GM21825 (cell line): ENCODE data around the gene SGF29.
"Not testable (repeated sequence)": the region's sequence is repeated elsewhere in the genome, so short reads cannot be mapped to it uniquely, and the experiment has no call there.

ENCODE experiments used
- ATAC-seq: cut with Tn5 transposase; IDR thresholded peaks from one replicate; pipeline ENCODE4 v1.9.1; 2021; ENCODE audit warnings: mild to moderate bottlenecking, moderate library complexity; ENCODE audit not compliant: unreplicated experiment

The SGF29 gene

DNA sequence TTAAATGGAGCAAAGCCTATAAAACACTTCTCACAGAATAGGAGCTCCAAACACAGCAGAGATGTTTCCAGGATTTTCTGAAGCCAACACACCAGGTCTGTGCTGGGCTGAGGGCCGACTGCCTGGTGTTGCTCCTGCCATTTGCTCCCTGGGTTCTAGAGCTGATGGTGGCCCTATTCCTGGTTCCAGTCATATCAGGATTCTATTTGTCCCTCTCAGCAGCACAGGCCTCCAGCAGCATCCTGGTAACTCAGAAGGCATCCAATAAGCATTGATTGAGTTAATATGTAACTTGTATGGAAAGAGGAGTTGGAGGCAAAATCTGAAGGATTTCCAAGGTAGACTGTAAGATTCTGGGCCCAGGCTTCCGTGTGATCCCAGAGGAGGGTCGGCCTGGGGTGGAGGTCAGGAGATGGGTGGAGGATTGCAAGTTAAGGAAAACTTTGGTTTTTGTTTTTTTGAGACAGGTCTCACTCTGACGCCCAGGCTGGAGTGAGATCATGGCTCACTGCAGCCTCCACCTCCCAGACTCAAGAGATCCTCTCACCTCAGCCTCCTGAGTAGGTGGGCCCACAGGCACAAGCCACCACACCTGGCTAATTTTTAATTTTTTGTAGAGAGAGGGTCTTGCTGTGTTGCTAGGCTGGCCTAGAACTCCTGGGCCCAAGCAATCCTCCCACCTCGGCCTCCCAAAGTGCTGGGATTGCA lies 20.6 kb upstream of the SGF29 start:
- ATAC-seq = no peak

DNA sequence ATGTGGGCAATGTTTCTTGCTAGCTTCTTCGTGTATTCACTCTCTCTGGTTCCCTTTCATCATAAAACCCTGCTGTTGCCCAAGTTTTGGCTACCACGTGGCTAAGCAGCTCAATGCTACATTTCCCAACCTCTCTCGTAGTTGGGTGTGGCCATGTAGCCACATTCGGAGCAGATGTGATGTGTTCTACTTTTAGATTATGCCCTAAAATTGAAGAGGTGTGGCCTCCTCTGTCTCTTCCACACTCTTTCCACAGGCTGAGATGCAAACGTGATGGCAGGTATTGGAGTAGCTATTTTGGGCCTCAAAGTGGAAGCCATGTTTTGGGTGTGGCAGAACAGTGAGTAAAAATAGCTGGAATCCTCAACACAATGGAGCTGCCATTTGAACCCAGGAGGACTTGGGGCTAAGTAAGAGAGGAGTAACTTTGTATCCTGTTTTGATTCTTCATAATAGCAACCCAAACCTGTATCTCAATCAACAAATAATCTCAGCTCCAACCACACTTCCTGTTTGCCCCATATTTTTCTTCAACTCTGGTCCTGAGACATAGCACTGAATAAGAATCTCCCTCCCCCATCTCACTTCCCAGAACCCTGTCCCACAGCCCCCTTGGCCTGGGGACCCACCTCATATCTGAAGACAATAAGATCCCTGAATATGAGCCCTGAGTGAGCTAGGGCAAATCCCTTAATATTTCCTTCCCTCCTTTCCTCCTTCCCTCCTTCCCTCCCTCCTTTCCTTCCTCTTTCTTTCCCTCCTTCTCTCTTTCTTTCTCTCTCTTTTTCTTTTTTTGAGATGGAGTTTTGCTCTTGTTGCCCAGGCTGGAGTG lies 19.0 kb upstream of the SGF29 start:
- no peak for ATAC-seq

DNA sequence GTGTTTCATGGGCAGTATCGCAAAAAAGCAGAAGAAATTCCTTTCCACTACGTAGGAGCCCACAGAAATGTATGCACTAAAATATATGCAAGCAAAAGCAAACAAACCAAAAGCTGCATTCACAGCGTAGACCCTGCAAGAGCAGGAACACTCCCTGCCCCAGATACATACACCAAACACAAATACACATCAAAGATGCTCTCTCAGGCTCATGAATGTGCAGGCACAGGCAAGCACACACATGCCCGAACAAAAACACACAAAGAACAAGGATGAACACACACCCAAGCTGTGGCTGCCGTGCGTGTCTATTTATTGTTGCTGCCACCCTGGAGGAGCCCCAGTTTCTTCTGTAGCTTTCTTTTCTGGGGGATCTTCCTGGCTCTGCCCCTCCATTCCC lies 16.6 kb upstream of the SGF29 start:
- no peak for ATAC-seq

DNA sequence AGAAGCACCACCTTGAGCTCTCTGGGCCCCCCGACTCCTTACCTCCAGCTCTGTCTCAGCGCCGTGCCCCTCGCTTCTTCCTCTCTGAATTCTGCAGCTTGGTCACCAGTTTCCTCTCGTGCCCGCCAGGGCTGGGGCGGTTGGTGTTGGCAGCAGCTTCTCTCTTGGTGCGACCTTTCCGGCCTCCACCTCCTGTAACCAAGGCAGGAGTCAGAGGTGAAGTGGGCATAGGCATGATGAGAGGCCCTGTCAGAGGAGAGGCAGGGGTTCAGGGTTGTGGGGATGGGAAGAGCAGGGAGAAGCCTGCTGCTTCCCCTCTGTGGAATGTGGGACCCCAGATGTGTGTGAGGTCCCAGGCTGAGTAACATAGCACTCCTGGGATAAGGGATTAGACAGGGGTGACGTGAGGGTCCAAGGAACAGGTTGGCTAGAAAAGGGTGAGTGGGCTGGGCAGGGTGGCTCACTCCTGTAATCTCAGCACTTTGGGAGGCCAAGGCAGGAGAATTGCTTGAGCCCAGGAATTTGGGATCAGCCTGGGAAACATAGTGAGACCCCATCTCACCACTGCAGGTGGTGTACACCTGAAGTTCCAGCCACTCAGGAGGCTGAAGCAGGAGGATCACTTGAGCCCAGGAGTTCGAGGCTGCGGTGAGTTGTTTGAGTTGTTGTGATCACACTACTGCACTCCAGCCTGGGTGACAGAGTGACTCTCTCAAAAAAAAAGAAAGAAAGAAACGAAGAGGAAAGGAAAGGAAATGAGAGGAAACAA lies 15.6 kb upstream of the SGF29 start:
- ATAC-seq = no peak

- no peak for ATAC-seq
These were observed 14.8 kb upstream of the SGF29 start, which contains the start of gene NUPR1 for GRCh38 chr16:28538733-28539596. NUPR1 (minus strand) TSS chr16:28538974; CDS start chr16:28538907, 67 bp downstream.

- no peak for ATAC-seq
These were observed 13.4 kb upstream of the SGF29 start for GRCh38 chr16:28540346-28540745.

GRCh38 chr16:28542646-28543045 lies 11.1 kb upstream of the SGF29 start:
- no peak for ATAC-seq

- no peak for ATAC-seq
These were observed 10.6 kb upstream of the SGF29 start for GRCh38 chr16:28543072-28543471.

GRCh38 chr16:28544998-28545397 lies 8.7 kb upstream of the SGF29 start:
- no peak for ATAC-seq

- not testable (repeated sequence) for ATAC-seq
These were observed 7.8 kb upstream of the SGF29 start for GRCh38 chr16:28545964-28546363.

- no peak for ATAC-seq
These were observed 7.1 kb upstream of the SGF29 start for GRCh38 chr16:28546626-28547025.

DNA sequence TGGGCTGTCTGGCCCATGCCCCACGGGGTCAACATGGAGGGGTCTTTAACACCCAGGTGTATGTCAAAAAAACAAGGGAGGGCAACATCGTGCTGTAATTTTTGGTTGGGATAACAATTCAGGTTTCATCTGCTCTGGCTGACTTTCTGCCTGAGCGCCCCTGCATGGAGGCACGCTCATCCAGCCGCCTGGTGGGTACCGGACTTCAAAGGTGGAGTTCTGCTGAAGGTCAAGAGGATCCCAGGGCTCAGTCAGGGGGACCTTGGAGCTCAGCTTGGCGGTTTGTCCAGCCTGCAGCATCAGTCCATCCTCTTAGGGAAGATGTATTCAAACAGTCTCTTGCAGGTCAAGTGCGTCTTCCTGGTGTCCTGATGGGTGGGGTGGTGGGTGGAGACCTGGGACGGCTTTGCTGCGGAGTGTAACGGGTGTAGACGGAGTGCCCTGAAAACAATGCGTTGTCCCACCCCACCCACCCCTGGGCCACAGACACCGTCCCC lies 5.4 kb upstream of the SGF29 start:
- ATAC-seq = no peak

- no peak for ATAC-seq
These were observed 4.3 kb upstream of the SGF29 start for GRCh38 chr16:28549301-28549899.

DNA sequence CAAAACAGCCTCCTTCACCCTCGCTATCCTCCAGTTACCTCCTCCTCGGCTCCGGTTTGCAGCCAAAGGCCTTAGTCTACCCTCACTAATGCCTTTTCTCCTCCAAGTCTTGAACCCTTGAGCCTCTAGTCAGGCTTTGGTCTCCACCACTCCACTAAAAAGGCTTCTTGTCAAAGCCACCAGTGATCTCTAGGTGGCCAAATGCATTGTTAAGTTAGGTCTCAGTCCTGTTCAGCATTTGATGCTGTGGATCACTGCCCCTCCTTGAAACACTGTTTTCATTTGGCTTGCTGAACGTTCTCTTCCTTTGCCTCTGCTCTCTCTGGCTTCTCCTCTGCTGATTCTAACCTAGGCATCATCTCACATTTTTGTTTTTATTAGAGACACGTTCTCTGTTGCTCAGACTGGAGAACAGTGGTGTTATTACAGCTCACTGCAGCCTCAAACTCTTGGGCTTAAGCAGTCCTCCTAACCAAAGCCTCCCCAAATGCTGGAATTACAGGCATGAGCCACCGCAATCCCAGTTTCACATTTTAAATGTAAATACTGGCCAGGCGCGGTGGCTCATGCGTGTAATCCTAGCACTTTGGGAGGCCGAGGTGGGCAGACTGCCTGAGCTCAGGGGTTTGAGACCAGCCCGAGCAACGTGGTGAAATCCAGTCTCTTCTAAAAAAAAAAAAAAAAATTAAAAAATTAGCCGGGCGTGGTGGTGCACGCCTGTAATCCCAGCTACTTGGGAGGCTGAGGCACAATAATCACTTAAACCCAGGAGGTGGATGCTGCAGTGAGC lies 1.1 kb downstream of the SGF29 start:
- no peak for ATAC-seq

GRCh38 chr16:28555561-28555960 lies 1.8 kb downstream of the SGF29 start:
- ATAC-seq = no peak

- no peak for ATAC-seq
These were observed 3.2 kb downstream of the SGF29 start for GRCh38 chr16:28556914-28557320.

DNA sequence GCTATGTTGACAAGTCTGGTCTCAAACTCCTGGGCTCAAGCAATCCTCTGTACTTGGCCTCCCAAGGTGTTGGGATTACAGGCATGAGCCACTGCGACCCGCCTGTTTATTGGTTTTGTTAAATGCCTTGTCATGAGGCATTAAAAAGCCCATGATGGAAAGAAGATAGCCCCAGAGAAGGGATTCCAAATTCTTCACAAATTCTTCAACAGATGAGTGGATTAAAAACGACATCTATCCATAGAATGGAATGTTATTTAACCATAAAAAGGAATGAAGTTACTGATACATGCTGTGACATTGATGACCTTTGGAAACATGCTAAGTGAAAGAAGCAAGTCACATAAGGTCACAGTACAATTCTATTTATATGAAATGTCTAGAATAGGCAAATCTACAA lies 4.7 kb downstream of the SGF29 start:
- ATAC-seq = no peak

DNA sequence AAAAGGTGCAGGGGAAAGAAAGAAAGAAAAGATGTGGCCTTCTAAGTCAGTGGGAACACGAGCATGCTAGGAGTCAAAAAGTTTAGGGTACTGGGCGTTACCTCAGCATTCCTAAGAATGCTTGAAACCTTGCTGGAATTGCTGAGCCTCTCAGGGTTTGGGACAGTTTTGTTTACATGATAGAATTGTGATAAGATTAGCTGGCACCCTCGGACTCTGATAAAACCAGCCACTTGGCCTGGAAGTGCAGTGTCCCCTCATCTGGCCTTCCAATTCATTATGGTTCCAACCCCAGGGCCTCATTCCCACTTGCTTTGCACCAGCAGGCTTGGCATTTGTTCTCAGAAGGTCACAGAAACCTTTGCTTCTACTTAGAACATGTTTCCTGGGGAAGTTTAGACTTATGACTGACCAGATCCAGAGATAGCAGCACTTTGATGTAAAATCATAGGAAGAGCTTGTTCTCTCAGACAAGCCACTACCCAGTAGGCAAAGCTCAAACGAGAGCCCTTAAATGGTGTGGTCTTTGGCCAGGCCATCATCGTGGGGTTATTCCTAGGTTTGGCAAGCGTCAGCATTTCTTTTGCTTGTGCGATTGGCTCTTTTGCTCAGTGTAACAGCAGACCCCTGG lies 8.0 kb downstream of the SGF29 start:
- ATAC-seq = no peak

DNA sequence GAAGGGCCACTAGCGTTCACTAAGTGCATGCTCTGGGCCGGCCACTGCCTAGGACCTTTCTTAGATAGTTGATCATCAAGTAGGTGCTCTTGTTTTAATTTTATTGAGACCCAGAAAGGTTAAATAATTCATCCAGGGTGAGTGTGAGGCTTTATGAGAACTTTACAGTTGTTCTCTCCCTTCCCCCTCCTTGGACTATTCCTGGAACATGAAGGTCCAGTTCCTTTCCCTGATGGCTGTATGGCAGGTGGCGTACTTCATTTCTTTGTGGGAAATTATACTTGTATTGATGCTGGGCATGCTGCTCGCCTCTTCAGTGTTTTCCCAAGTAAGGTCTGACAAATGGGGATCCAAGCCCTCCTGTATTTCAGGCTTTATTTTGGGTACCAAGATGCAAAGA lies 8.5 kb downstream of the SGF29 start:
- no peak for ATAC-seq
